HepG2 (cell line): Measurements from ENCODE around the gene TSEN54. TPM values are rescaled to one million over a fixed set of nuclear protein-coding genes. Genes with fewer than 3 reads are reported as not detected.

Source experiments
- ISL2 ChIP-seq: sonication (generic); formaldehyde crosslinking; IDR thresholded peaks from 2 replicates; pipeline ENCODE4 v1.5.0; 2020; ENCODE audit warnings: missing genetic modification reagents
- KLF13 ChIP-seq: sonication (generic); formaldehyde crosslinking; IDR thresholded peaks from 2 replicates; pipeline ENCODE4 v1.4.0; 2020; ENCODE audit warnings: mild to moderate bottlenecking, missing genetic modification reagents
- KLF16 ChIP-seq, 2 experiments: sonication (generic) in 1 of 2; formaldehyde crosslinking in 1 of 2; IDR thresholded peaks; 2 replicates each; pipeline versions ENCODE4 v1.6.1 to v1.8.0; 2016 to 2023; ENCODE audit warnings: missing genetic modification reagents in 2 of 2, missing compliant biosample characterization in 1 of 2
- MXD4 ChIP-seq: IDR thresholded peaks from 2 replicates; pipeline ENCODE4 v1.6.1; 2016; ENCODE audit warnings: mild to moderate bottlenecking, missing biosample characterization, missing genetic modification reagents
- RAD51 ChIP-seq: fragments of 450-650 bp; IDR thresholded peaks from 2 replicates; pipeline ENCODE4 v1.6.1; 2016; ENCODE audit warnings: borderline replicate concordance
- RBM39 ChIP-seq: fragments of 200-400 bp; formaldehyde crosslinking; IDR thresholded peaks from one replicate; pipeline ENCODE4 v1.6.1; 2018; ENCODE audit warnings: antibody characterized with exemption, mild to moderate bottlenecking, low read depth, low read length; ENCODE audit not compliant: poor library complexity, severe bottlenecking
- SOX6 ChIP-seq, 2 experiments: fragments of 450-650 bp in 1 of 2; sonication (generic) in 1 of 2; formaldehyde crosslinking in 1 of 2; IDR thresholded peaks; 2 replicates each; pipeline versions ENCODE4 v1.4.0 to v1.6.1; 2017 to 2020; ENCODE audit warnings: antibody characterized with exemption in 1 of 2, mild to moderate bottlenecking in 1 of 2, missing genetic modification reagents in 1 of 2
- SRSF9 ChIP-seq: fragments of 200-400 bp; formaldehyde crosslinking; IDR thresholded peaks from 2 replicates; pipeline ENCODE4 v1.6.1; 2018; ENCODE audit warnings: borderline replicate concordance, mild to moderate bottlenecking, low read depth, low read length; ENCODE audit not compliant: insufficient read depth, poor library complexity, severe bottlenecking
- TSC22D2 ChIP-seq: sonication (generic); formaldehyde crosslinking; IDR thresholded peaks from 2 replicates; pipeline ENCODE4 v1.5.1; 2020; ENCODE audit warnings: missing genetic modification reagents, mild to moderate bottlenecking, borderline replicate concordance
- ZNF333 ChIP-seq: sonication (generic); formaldehyde crosslinking; IDR thresholded peaks from 2 replicates; pipeline ENCODE4 v1.4.0; 2020; ENCODE audit warnings: mild to moderate bottlenecking, missing genetic modification reagents, borderline replicate concordance
- ZNF501 ChIP-seq: sonication (generic); formaldehyde crosslinking; IDR thresholded peaks from 2 replicates; pipeline ENCODE4 v1.5.1; 2020; ENCODE audit warnings: mild to moderate bottlenecking, moderate library complexity, missing genetic modification reagents
- ZSCAN30 ChIP-seq: sonication (generic); formaldehyde crosslinking; IDR thresholded peaks from 2 replicates; pipeline ENCODE4 v1.5.0; 2020; ENCODE audit warnings: mild to moderate bottlenecking, missing genetic modification reagents
- polyA plus RNA-seq, 8 experiments: library from polyadenylated mRNA; depleted of rRNA in 3 of 8; stranded (reverse) in 7 of 8; unstranded in 1 of 8; fragments of >200 nt; fragmentation: Illumina TruSeq in 4 of 8; extraction: Trizol in 4 of 8; gene quantifications; 2 replicates each; pipeline versions ENCODE4 v1.2.1 to v1.2.3, GENCODE V29; 2011 to 2016; ENCODE audit warnings: low read depth in 4 of 8, missing spikeins in 1 of 8, mixed read lengths in 1 of 8; ENCODE audit not compliant: insufficient read depth in 1 of 8
- total RNA-seq, 5 experiments: library from RNA; depleted of rRNA; stranded (reverse); fragments of >200 nt; fragmentation: Illumina TruSeq; extraction: Trizol; gene quantifications; 2 replicates each; pipeline ENCODE4 v1.2.3, GENCODE V29; 2016; ENCODE audit warnings: low read depth in 1 of 5
- TF ChIP-seq, protein P1 (sequence below): sonication (generic); formaldehyde crosslinking; IDR thresholded peaks from 2 replicates; pipeline ENCODE4 v1.4.0; 2020; ENCODE audit warnings: missing genetic modification reagents
- TF ChIP-seq, protein P2 (sequence below): sonication (generic); formaldehyde crosslinking; IDR thresholded peaks from 2 replicates; pipeline ENCODE4 v1.9.0; 2021; ENCODE audit warnings: missing genetic modification reagents, mild to moderate bottlenecking, borderline replicate concordance
- TF ChIP-seq, protein P3 (sequence below): sonication (generic); formaldehyde crosslinking; IDR thresholded peaks from 2 replicates; pipeline ENCODE4 v1.4.0; 2020; ENCODE audit warnings: missing genetic modification reagents
- TF ChIP-seq, protein P4 (sequence below): sonication (generic); formaldehyde crosslinking; IDR thresholded peaks from 2 replicates; pipeline ENCODE4 v1.4.0; 2020; ENCODE audit warnings: missing genetic modification reagents

Gene TSEN54
- total and polyA plus RNA-seq, 2 of the 13 experiments (the other 11 are each of a cell fraction or from before 2014, with no cell fraction given), result 62.9 to 63.3 TPM

DNA sequence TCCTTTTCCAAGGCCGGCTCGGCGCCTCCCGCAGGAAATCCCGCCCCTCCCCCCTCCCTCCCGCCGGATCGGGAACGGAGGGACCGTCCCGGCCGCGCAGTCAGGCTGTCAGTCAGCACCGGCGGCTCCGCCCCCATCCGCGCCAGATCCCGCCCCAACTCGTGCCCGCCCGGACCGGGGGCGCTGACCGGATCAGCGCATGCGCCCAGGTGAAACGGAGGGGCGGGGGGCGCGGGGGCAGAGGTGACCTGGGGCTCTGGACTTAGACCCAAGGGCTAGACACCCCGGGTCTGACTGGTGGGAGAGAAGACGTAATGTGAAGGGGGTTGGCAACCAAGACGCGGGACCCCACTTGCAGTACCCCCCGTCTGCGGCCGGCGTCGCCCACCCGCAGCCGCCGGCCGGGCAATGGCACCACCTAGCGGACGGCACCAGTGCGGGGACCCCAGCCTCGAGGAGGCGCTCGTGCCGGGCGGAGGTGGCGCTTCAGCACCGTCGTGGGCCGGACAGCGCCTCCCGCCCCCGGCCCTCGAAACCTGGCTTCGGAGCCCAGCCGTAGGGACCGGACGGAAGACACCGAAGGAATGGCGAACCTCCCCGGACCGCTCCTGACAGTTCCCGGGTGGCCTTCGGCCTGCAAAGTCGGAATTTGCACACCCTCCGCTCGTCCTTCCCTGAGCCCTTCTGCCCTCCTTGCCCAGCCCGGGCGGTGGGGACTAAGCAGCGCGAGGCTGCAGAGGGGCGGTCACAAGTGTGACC is 653 bp upstream of the TSEN54 start, which contains the start of gene CASKIN2 (continued):
- TF ChIP-seq, protein P1, sequence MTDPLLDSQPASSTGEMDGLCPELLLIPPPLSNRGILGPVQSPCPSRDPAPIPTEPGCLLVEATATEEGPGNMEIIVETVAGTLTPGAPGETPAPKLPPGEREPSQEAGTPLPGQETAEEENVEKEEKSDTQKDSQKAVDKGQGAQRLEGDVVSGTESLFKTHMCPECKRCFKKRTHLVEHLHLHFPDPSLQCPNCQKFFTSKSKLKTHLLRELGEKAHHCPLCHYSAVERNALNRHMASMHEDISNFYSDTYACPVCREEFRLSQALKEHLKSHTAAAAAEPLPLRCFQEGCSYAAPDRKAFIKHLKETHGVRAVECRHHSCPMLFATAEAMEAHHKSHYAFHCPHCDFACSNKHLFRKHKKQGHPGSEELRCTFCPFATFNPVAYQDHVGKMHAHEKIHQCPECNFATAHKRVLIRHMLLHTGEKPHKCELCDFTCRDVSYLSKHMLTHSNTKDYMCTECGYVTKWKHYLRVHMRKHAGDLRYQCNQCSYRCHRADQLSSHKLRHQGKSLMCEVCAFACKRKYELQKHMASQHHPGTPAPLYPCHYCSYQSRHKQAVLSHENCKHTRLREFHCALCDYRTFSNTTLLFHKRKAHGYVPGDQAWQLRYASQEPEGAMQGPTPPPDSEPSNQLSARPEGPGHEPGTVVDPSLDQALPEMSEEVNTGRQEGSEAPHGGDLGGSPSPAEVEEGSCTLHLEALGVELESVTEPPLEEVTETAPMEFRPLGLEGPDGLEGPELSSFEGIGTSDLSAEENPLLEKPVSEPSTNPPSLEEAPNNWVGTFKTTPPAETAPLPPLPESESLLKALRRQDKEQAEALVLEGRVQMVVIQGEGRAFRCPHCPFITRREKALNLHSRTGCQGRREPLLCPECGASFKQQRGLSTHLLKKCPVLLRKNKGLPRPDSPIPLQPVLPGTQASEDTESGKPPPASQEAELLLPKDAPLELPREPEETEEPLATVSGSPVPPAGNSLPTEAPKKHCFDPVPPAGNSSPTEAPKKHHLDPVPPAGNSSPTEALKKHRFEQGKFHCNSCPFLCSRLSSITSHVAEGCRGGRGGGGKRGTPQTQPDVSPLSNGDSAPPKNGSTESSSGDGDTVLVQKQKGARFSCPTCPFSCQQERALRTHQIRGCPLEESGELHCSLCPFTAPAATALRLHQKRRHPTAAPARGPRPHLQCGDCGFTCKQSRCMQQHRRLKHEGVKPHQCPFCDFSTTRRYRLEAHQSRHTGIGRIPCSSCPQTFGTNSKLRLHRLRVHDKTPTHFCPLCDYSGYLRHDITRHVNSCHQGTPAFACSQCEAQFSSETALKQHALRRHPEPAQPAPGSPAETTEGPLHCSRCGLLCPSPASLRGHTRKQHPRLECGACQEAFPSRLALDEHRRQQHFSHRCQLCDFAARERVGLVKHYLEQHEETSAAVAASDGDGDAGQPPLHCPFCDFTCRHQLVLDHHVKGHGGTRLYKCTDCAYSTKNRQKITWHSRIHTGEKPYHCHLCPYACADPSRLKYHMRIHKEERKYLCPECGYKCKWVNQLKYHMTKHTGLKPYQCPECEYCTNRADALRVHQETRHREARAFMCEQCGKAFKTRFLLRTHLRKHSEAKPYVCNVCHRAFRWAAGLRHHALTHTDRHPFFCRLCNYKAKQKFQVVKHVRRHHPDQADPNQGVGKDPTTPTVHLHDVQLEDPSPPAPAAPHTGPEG (CRISPR knock-in tag), result no peak; the same call in 1 of the 2 replicates
- TF ChIP-seq ZNF333, result peak; percentile 92
- TF ChIP-seq, protein P2, sequence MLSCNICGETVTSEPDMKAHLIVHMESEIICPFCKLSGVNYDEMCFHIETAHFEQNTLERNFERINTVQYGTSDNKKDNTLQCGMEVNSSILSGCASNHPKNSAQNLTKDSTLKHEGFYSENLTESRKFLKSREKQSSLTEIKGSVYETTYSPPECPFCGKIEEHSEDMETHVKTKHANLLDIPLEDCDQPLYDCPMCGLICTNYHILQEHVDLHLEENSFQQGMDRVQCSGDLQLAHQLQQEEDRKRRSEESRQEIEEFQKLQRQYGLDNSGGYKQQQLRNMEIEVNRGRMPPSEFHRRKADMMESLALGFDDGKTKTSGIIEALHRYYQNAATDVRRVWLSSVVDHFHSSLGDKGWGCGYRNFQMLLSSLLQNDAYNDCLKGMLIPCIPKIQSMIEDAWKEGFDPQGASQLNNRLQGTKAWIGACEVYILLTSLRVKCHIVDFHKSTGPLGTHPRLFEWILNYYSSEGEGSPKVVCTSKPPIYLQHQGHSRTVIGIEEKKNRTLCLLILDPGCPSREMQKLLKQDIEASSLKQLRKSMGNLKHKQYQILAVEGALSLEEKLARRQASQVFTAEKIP, result 0 out of 2 replicates have a peak, but pooled peaks have one; percentile 83
- TF ChIP-seq RAD51, result no peak
- peak; percentile 99 for TF ChIP-seq ZNF501 (CRISPR knock-in tag)
- no peak for TF ChIP-seq KLF13 (CRISPR knock-in tag)
- TF ChIP-seq MXD4 (CRISPR knock-in tag), result peak; percentile 92
- no peak for TF ChIP-seq SRSF9
- peak; percentile 86 for TF ChIP-seq ISL2 (CRISPR knock-in tag)
- no peak for TF ChIP-seq RBM39
- TF ChIP-seq ZSCAN30 (CRISPR knock-in tag), result peak; percentile 98; the same call in 1 of the 2 replicates
- TF ChIP-seq, protein P3, sequence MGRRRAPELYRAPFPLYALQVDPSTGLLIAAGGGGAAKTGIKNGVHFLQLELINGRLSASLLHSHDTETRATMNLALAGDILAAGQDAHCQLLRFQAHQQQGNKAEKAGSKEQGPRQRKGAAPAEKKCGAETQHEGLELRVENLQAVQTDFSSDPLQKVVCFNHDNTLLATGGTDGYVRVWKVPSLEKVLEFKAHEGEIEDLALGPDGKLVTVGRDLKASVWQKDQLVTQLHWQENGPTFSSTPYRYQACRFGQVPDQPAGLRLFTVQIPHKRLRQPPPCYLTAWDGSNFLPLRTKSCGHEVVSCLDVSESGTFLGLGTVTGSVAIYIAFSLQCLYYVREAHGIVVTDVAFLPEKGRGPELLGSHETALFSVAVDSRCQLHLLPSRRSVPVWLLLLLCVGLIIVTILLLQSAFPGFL (CRISPR knock-in tag), result peak; percentile 95
- peak; percentile 98 for TF ChIP-seq TSC22D2 (CRISPR knock-in tag)
- TF ChIP-seq SOX6 (IDR thresholded peaks at IDR 0.05), result no peak
- peak; percentile 65 for TF ChIP-seq SOX6 (CRISPR knock-in tag; IDR thresholded peaks at IDR 0.05)
- TF ChIP-seq, protein P4, sequence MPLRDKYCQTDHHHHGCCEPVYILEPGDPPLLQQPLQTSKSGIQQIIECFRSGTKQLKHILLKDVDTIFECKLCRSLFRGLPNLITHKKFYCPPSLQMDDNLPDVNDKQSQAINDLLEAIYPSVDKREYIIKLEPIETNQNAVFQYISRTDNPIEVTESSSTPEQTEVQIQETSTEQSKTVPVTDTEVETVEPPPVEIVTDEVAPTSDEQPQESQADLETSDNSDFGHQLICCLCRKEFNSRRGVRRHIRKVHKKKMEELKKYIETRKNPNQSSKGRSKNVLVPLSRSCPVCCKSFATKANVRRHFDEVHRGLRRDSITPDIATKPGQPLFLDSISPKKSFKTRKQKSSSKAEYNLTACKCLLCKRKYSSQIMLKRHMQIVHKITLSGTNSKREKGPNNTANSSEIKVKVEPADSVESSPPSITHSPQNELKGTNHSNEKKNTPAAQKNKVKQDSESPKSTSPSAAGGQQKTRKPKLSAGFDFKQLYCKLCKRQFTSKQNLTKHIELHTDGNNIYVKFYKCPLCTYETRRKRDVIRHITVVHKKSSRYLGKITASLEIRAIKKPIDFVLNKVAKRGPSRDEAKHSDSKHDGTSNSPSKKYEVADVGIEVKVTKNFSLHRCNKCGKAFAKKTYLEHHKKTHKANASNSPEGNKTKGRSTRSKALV (CRISPR knock-in tag), result peak; percentile 80
- peak; percentile 60 to 96; a peak in 2 of 4 replicates for TF ChIP-seq KLF16 (CRISPR knock-in tag; IDR thresholded peaks at IDR 0.05)
